ENCODE results near the gene DAPK1.

The DAPK1 gene

GRCh38 chr9:87620731-87621322, 123.2 kb downstream of the DAPK1 start:
- no peak for DNase-seq

GRCh38 chr9:87622098-87622497, 124.4 kb downstream of the DAPK1 start:
- no peak for DNase-seq

- no peak for DNase-seq
These were observed 125.3 kb downstream of the DAPK1 start for GRCh38 chr9:87622923-87623322.

GRCh38 chr9:87628346-87628745, 130.7 kb downstream of the DAPK1 start:
- DNase-seq: no peak

GRCh38 chr9:87629104-87629503, 131.4 kb downstream of the DAPK1 start:
- no peak for DNase-seq

- no peak for DNase-seq
These were observed 132.6 kb downstream of the DAPK1 start for GRCh38 chr9:87630266-87630665.

GRCh38 chr9:87630846-87631245, 133.2 kb downstream of the DAPK1 start:
- DNase-seq: no peak

- DNase-seq: no peak
These were observed 138.2 kb downstream of the DAPK1 start for GRCh38 chr9:87635656-87636501.

- DNase-seq: no peak
These were observed 140.6 kb downstream of the DAPK1 start for GRCh38 chr9:87638292-87638691.

- DNase-seq: no peak
These were observed 142.3 kb downstream of the DAPK1 start for GRCh38 chr9:87639949-87640348.

GRCh38 chr9:87640385-87640795, 142.7 kb downstream of the DAPK1 start:
- DNase-seq: peak; percentile 82

- DNase-seq: no peak
These were observed 143.4 kb downstream of the DAPK1 start for GRCh38 chr9:87641067-87641466.

GRCh38 chr9:87642330-87643106, 144.9 kb downstream of the DAPK1 start:
- DNase-seq: no peak

- no peak for DNase-seq
These were observed 145.5 kb downstream of the DAPK1 start for GRCh38 chr9:87643107-87643650.

GRCh38 chr9:87643778-87644570, 146.3 kb downstream of the DAPK1 start:
- no peak for DNase-seq

- DNase-seq: no peak
These were observed 147.0 kb downstream of the DAPK1 start for GRCh38 chr9:87644659-87645058.

GRCh38 chr9:87646546-87646945, 148.9 kb downstream of the DAPK1 start:
- DNase-seq: no peak

- DNase-seq: no peak
These were observed 149.4 kb downstream of the DAPK1 start for GRCh38 chr9:87647114-87647513.

- DNase-seq: no peak
These were observed 150.9 kb downstream of the DAPK1 start for GRCh38 chr9:87648606-87649005.

- DNase-seq: no peak
These were observed 153.1 kb downstream of the DAPK1 start for GRCh38 chr9:87650611-87651295.

- no peak for DNase-seq
These were observed 153.8 kb downstream of the DAPK1 start for GRCh38 chr9:87651431-87651830.

GRCh38 chr9:87653941-87654340, 156.3 kb downstream of the DAPK1 start:
- no peak for DNase-seq

Measured in NCI-H2029 treated with DMSO at 0.1 percent for 48 hours (cell line).